HEK293 (cell line): ENCODE results near the gene CCDC57.
A peak's percentile ranks its signal among the peaks of the same experiment; 100 is the strongest.

Experiments used
- CTCF ChIA-PET: fragments of 350-600 bp; formaldehyde crosslinking; extraction: SDS; loops from one replicate; lab custom pipeline; 2021; ENCODE audit warnings: antibody characterized with exemption; lab: Yijun Ruan, JAX
- POLR2A ChIA-PET: fragments of 300-600 bp; formaldehyde crosslinking; extraction: SDS; loops from one replicate; lab custom pipeline; 2020; ENCODE audit warnings: antibody characterized with exemption, inconsistent platforms; lab: Yijun Ruan, JAX
- H3K27ac ChIP-seq: fragments of 200-500 bp; sonication (Bioruptor generic); 2 replicates; pipeline ENCODE4 v1.5.1; 2014; ENCODE audit warnings: low read depth, low read length, control low read depth, inconsistent platforms; ENCODE audit errors: extremely low read depth
- H3K36me3 ChIP-seq, 2 experiments: fragments of 200-500 bp in 1 of 2; sonication (Bioruptor generic) in 1 of 2; 1 replicate in 1 of 2; 2 replicates in 1 of 2; pipeline ENCODE4 v1.5.1; 2014 to 2017; ENCODE audit warnings: inconsistent platforms in 2 of 2, low read length in 2 of 2; ENCODE audit not compliant: control insufficient read depth in 2 of 2, insufficient read depth in 1 of 2
- H3K4me1 ChIP-seq: fragments of 200-500 bp; sonication (Bioruptor generic); 2 replicates; pipeline ENCODE4 v1.5.1; 2014; ENCODE audit warnings: mild to moderate bottlenecking, low read length, inconsistent platforms; ENCODE audit not compliant: control insufficient read depth, insufficient read depth
- H3K4me3 ChIP-seq: 2 replicates; pipeline ENCODE4 v1.5.1; 2011; ENCODE audit warnings: low read depth, mild to moderate bottlenecking, control low read depth, low read length, moderate library complexity
- H3K9me3 ChIP-seq: fragments of 200-500 bp; sonication (Bioruptor generic); 2 replicates; pipeline ENCODE4 v1.5.1; 2014; ENCODE audit warnings: low read depth, low read length, inconsistent platforms; ENCODE audit not compliant: control insufficient read depth, insufficient read depth
- GLIS1 ChIP-seq: fragments of 450-650 bp; formaldehyde crosslinking; IDR thresholded peaks from 2 replicates; pipeline ENCODE4 v1.5.1; 2016; ENCODE audit warnings: missing biosample characterization, missing genetic modification characterization
- KLF10 ChIP-seq: fragments of 450-650 bp; IDR thresholded peaks from 2 replicates; pipeline ENCODE4 v1.5.1; 2018; ENCODE audit warnings: missing biosample characterization, mild to moderate bottlenecking, missing genetic modification characterization
- OVOL3 ChIP-seq: fragments of 450-650 bp; formaldehyde crosslinking; IDR thresholded peaks from 2 replicates; pipeline ENCODE4 v1.5.1; 2016; ENCODE audit warnings: missing biosample characterization, missing genetic modification characterization
- SCRT2 ChIP-seq: fragments of 450-650 bp; formaldehyde crosslinking; IDR thresholded peaks from 2 replicates; pipeline ENCODE4 v1.5.1; 2016; ENCODE audit warnings: missing biosample characterization, missing genetic modification characterization
- SP2 ChIP-seq: fragments of 450-650 bp; formaldehyde crosslinking; IDR thresholded peaks from 2 replicates; pipeline ENCODE4 v1.5.1; 2016; ENCODE audit warnings: missing biosample characterization, missing genetic modification characterization
- YY2 ChIP-seq: fragments of 450-650 bp; formaldehyde crosslinking; IDR thresholded peaks from 2 replicates; pipeline ENCODE4 v1.5.1; 2016; ENCODE audit warnings: missing biosample characterization, missing genetic modification characterization
- ZBTB21 ChIP-seq: fragments of 450-650 bp; formaldehyde crosslinking; IDR thresholded peaks from 2 replicates; pipeline ENCODE4 v1.5.1; 2017; ENCODE audit warnings: missing biosample characterization, missing genetic modification characterization
- ZBTB8A ChIP-seq: fragments of 450-650 bp; formaldehyde crosslinking; IDR thresholded peaks from 2 replicates; pipeline ENCODE4 v1.5.1; 2016; ENCODE audit warnings: missing biosample characterization, missing genetic modification characterization
- ZFHX2 ChIP-seq: fragments of 450-650 bp; formaldehyde crosslinking; conservative IDR thresholded peaks from 2 replicates; pipeline ENCODE4 v1.5.1; 2016; ENCODE audit warnings: missing biosample characterization, missing genetic modification characterization
- ZFP37 ChIP-seq: fragments of 450-650 bp; formaldehyde crosslinking; IDR thresholded peaks from 2 replicates; pipeline ENCODE4 v1.5.1; 2016; ENCODE audit warnings: missing biosample characterization, missing genetic modification characterization
- ZNF114 ChIP-seq: fragments of 450-650 bp; formaldehyde crosslinking; IDR thresholded peaks from 2 replicates; pipeline ENCODE4 v1.5.0; 2017; ENCODE audit warnings: missing biosample characterization, missing genetic modification characterization
- ZNF16 ChIP-seq: fragments of 450-650 bp; formaldehyde crosslinking; IDR thresholded peaks from 2 replicates; pipeline ENCODE4 v1.5.1; 2016; ENCODE audit warnings: low read depth, missing biosample characterization, missing genetic modification characterization
- ZNF214 ChIP-seq: fragments of 450-650 bp; formaldehyde crosslinking; IDR thresholded peaks from 2 replicates; pipeline ENCODE4 v1.5.1; 2017; ENCODE audit warnings: missing biosample characterization, mild to moderate bottlenecking, missing genetic modification characterization, borderline replicate concordance
- ZNF311 ChIP-seq: fragments of 450-650 bp; formaldehyde crosslinking; IDR thresholded peaks from 2 replicates; pipeline ENCODE4 v1.5.1; 2017; ENCODE audit warnings: missing biosample characterization, missing genetic modification characterization, borderline replicate concordance
- ZNF600 ChIP-seq: fragments of 450-650 bp; formaldehyde crosslinking; IDR thresholded peaks from 2 replicates; pipeline ENCODE4 v1.5.1; 2016; ENCODE audit warnings: missing biosample characterization, missing genetic modification characterization
- ZNF660 ChIP-seq: fragments of 450-650 bp; IDR thresholded peaks from 2 replicates; pipeline ENCODE4 v1.5.1; 2018; ENCODE audit warnings: missing biosample characterization, mild to moderate bottlenecking, missing genetic modification characterization
- ZNF677 ChIP-seq: fragments of 450-650 bp; IDR thresholded peaks from 2 replicates; pipeline ENCODE4 v1.5.0; 2018; ENCODE audit warnings: missing biosample characterization, mild to moderate bottlenecking, missing genetic modification characterization, moderate library complexity
- TF ChIP-seq, protein P1 (sequence below): fragments of 450-650 bp; formaldehyde crosslinking; IDR thresholded peaks from 2 replicates; pipeline ENCODE4 v1.5.1; 2016; ENCODE audit warnings: missing biosample characterization, missing genetic modification characterization
- TF ChIP-seq, protein P2 (sequence below): fragments of 450-650 bp; formaldehyde crosslinking; IDR thresholded peaks from 2 replicates; pipeline ENCODE4 v1.5.1; 2016; ENCODE audit warnings: missing biosample characterization, missing genetic modification characterization
- TF ChIP-seq, protein P3 (sequence below): fragments of 450-650 bp; formaldehyde crosslinking; IDR thresholded peaks from 2 replicates; pipeline ENCODE4 v1.5.1; 2017; ENCODE audit warnings: missing biosample characterization, missing genetic modification characterization
- TF ChIP-seq, protein P4 (sequence below): fragments of 450-650 bp; formaldehyde crosslinking; IDR thresholded peaks from 2 replicates; pipeline ENCODE4 v1.5.1; 2016; ENCODE audit warnings: missing biosample characterization, missing genetic modification characterization, borderline replicate concordance
- TF ChIP-seq, protein P5 (sequence below): fragments of 450-650 bp; formaldehyde crosslinking; IDR thresholded peaks from 2 replicates; pipeline ENCODE4 v1.5.1; 2016; ENCODE audit warnings: missing biosample characterization, missing genetic modification characterization
- TF ChIP-seq, protein P6 (sequence below): sonication (generic); formaldehyde crosslinking; IDR thresholded peaks from 2 replicates; pipeline ENCODE4 v1.8.1; 2022; ENCODE audit warnings: mild to moderate bottlenecking, moderate library complexity, missing genetic modification reagents

Gene CCDC57

DNA sequence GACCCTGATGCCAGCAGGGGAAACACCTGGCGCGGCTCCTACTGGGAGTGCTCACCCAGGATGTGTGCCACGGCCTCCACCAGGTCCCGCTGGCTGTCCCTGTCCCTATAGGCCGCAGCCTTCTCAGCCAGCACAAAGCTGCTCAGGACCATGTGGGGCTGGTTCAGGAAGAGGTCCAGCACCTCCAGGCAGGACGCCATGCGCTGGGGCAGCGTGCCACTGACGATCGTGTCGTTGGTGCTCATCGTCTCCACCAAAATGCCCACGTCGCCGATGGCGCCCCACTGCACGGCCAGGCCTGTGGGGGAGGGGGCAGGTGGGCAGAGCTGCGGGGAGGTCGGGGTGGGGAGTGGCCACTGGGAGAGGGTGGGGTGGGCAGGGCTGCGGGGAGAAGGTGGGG lies 131.1 kb downstream of the CCDC57 start:
- ChIA-PET CTCF (interaction anchor here (0.7 kb wide), 2 partner anchors 12 to 73 kb away, joined by 3 read pairs; no protein-coding TSS in a partner anchor), POLR2A (interaction anchor here (0.7 to 1.9 kb wide), 6 partner anchors 8 to 25 kb away, joined by 3 to 5 read pairs (median 3); no protein-coding TSS in a partner anchor)
- Histone ChIP-seq H3K4me3 (no peak overlapping the region), H3K9me3 (no peaks in the 10 kb centered on the region), H3K27ac (no peak overlapping the region), H3K36me3 (peaks cover 18 to 91% of the 10 kb centered on the region in 2 experiments), H3K4me1 (no peaks in the 10 kb centered on the region)
- no peak for TF ChIP-seq ZBTB8A (tag by site-specific recombination)
- no peak for TF ChIP-seq YY2 (tag by site-specific recombination)
- no peak for TF ChIP-seq ZNF214

DNA sequence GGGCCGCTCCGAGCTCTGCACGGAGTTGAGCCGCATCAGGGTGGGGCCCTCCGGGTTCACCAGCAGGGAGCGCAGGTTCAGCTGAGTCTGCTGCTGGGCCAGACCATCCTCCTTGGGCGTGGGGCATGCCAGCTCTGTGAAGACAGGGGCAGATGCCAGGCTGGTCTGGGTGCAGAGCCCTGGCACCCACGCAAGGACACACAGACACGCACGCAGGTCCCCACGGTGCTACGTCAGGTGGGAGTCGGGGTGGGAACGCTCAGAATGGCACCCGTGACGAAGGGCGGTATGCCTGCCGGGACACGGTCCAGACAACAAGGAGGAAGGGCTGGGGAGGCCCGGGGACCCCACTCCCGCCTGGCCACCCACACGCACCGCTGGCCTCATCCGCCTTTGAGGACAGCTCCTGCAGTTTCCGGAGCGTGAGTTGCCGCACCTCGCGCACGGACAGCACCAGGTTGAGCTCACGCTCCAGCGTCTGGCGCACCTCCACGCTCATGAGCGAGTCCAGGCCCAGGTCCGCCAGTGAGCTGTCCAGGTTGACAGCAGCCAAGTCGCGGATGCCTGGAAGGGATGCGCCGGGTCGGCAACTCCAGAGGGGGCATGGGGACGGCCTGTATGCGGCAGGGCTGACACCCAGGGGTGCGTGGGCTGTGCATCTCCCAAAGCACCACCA lies 131.7 kb downstream of the CCDC57 start:
- POLR2A ChIA-PET = interaction anchor here (0.7 to 1.9 kb wide), 6 partner anchors 11 to 25 kb away, joined by 3 to 9 read pairs (median 4); no protein-coding TSS in a partner anchor
- Histone ChIP-seq H3K4me3 (no peak overlapping the region), H3K36me3 (peaks cover 16 to 85% of the 10 kb centered on the region in 2 experiments), H3K27ac (no peak overlapping the region), H3K4me1 (no peaks in the 10 kb centered on the region), H3K9me3 (no peaks in the 10 kb centered on the region)
- CTCF ChIA-PET = interaction anchor here (0.7 to 1.2 kb wide), 3 partner anchors 15 to 229 kb away, joined by 3 to 4 read pairs (median 3); no protein-coding TSS in a partner anchor
- TF ChIP-seq OVOL3 (tag by site-specific recombination) (no peak), ZFP37 (no peak), ZNF16 (tag by site-specific recombination) (no peak), GLIS1 (tag by site-specific recombination) (no peak), ZNF311 (tag by site-specific recombination) (no peak), SCRT2 (tag by site-specific recombination) (no peak), KLF10 (tag by site-specific recombination) (no peak), ZNF114 (no peak), SP2 (tag by site-specific recombination) (no peak), ZBTB21 (tag by site-specific recombination) (no peak), ZNF600 (peak; percentile 30; the same call in 1 of the 2 replicates), ZNF660 (tag by site-specific recombination) (no peak), ZFHX2 (peak; percentile 6; the same call in 1 of the 2 replicates), ZNF677 (no peak)
- TF ChIP-seq, protein P1, sequence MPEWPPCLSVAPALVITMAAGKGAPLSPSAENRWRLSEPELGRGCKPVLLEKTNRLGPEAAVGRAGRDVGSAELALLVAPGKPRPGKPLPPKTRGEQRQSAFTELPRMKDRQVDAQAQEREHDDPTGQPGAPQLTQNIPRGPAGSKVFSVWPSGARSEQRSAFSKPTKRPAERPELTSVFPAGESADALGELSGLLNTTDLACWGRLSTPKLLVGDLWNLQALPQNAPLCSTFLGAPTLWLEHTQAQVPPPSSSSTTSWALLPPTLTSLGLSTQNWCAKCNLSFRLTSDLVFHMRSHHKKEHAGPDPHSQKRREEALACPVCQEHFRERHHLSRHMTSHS = no peak
- TF ChIP-seq, protein P2, sequence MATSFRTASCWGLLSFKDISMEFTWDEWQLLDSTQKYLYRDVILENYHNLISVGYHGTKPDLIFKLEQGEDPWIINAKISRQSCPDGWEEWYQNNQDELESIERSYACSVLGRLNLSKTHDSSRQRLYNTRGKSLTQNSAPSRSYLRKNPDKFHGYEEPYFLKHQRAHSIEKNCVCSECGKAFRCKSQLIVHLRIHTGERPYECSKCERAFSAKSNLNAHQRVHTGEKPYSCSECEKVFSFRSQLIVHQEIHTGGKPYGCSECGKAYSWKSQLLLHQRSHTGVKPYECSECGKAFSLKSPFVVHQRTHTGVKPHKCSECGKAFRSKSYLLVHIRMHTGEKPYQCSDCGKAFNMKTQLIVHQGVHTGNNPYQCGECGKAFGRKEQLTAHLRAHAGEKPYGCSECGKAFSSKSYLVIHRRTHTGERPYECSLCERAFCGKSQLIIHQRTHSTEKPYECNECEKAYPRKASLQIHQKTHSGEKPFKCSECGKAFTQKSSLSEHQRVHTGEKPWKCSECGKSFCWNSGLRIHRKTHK = no peak
- TF ChIP-seq, protein P3, sequence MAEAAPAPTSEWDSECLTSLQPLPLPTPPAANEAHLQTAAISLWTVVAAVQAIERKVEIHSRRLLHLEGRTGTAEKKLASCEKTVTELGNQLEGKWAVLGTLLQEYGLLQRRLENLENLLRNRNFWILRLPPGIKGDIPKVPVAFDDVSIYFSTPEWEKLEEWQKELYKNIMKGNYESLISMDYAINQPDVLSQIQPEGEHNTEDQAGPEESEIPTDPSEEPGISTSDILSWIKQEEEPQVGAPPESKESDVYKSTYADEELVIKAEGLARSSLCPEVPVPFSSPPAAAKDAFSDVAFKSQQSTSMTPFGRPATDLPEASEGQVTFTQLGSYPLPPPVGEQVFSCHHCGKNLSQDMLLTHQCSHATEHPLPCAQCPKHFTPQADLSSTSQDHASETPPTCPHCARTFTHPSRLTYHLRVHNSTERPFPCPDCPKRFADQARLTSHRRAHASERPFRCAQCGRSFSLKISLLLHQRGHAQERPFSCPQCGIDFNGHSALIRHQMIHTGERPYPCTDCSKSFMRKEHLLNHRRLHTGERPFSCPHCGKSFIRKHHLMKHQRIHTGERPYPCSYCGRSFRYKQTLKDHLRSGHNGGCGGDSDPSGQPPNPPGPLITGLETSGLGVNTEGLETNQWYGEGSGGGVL (tag by site-specific recombination) = no peak
- TF ChIP-seq, protein P4, sequence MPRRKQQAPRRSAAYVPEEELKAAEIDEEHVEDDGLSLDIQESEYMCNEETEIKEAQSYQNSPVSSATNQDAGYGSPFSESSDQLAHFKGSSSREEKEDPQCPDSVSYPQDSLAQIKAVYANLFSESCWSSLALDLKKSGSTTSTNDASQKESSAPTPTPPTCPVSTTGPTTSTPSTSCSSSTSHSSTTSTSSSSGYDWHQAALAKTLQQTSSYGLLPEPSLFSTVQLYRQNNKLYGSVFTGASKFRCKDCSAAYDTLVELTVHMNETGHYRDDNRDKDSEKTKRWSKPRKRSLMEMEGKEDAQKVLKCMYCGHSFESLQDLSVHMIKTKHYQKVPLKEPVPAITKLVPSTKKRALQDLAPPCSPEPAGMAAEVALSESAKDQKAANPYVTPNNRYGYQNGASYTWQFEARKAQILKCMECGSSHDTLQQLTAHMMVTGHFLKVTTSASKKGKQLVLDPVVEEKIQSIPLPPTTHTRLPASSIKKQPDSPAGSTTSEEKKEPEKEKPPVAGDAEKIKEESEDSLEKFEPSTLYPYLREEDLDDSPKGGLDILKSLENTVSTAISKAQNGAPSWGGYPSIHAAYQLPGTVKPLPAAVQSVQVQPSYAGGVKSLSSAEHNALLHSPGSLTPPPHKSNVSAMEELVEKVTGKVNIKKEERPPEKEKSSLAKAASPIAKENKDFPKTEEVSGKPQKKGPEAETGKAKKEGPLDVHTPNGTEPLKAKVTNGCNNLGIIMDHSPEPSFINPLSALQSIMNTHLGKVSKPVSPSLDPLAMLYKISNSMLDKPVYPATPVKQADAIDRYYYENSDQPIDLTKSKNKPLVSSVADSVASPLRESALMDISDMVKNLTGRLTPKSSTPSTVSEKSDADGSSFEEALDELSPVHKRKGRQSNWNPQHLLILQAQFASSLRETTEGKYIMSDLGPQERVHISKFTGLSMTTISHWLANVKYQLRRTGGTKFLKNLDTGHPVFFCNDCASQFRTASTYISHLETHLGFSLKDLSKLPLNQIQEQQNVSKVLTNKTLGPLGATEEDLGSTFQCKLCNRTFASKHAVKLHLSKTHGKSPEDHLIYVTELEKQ (tag by site-specific recombination) = no peak
- TF ChIP-seq, protein P5, sequence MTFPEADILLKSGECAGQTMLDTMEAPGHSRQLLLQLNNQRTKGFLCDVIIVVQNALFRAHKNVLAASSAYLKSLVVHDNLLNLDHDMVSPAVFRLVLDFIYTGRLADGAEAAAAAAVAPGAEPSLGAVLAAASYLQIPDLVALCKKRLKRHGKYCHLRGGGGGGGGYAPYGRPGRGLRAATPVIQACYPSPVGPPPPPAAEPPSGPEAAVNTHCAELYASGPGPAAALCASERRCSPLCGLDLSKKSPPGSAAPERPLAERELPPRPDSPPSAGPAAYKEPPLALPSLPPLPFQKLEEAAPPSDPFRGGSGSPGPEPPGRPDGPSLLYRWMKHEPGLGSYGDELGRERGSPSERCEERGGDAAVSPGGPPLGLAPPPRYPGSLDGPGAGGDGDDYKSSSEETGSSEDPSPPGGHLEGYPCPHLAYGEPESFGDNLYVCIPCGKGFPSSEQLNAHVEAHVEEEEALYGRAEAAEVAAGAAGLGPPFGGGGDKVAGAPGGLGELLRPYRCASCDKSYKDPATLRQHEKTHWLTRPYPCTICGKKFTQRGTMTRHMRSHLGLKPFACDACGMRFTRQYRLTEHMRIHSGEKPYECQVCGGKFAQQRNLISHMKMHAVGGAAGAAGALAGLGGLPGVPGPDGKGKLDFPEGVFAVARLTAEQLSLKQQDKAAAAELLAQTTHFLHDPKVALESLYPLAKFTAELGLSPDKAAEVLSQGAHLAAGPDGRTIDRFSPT (tag by site-specific recombination) = peak; percentile 65
- TF ChIP-seq, protein P6, sequence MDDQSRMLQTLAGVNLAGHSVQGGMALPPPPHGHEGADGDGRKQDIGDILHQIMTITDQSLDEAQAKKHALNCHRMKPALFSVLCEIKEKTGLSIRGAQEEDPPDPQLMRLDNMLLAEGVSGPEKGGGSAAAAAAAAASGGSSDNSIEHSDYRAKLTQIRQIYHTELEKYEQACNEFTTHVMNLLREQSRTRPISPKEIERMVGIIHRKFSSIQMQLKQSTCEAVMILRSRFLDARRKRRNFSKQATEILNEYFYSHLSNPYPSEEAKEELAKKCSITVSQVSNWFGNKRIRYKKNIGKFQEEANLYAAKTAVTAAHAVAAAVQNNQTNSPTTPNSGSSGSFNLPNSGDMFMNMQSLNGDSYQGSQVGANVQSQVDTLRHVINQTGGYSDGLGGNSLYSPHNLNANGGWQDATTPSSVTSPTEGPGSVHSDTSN (CRISPR knock-in tag) = no peak; the same call in 1 of the 2 replicates
